ENCODE measurements around the gene VSTM2L. TPM values are rescaled to one million over a fixed set of nuclear protein-coding genes. Genes with fewer than 3 reads are reported as not detected.

Gene VSTM2L
- total and polyA plus RNA-seq, 2 donors (not counting 1 experiment from before 2014, with no cell fraction given): 0.66 to 1.7 TPM

- no peak for DNase-seq (ENCODE audit: low read depth in 2 of 2)
- Histone ChIP-seq H3K4me2 (ENCODE audit: extremely low read depth, insufficient read depth, low read length) (no peak overlapping the region), H3K27me3 (ENCODE audit: control insufficient read depth, insufficient read depth, low read length) (peaks cover 23% of the 10 kb centered on the region), H2AFZ (ENCODE audit: low read length) (no peak overlapping the region), H3K4me3 (replicated peaks in 1 of 4; ENCODE audit: control extremely low read depth in 1 of 4, insufficient read depth in 1 of 4, low read depth in 3 of 4, low read length in 4 of 4) (no peak overlapping the region), H3K9ac (ENCODE audit: insufficient read depth, low read length) (no peak overlapping the region), H3K36me3 (ENCODE audit: control insufficient read depth, insufficient read depth, low read length) (no peaks in the 10 kb centered on the region), H4K20me1 (ENCODE audit: control insufficient read depth, extremely low read depth, insufficient read depth, low read length) (no peaks in the 10 kb centered on the region), H3K4me1 (ENCODE audit: control insufficient read depth, extremely low read depth, insufficient read depth, low read length) (no peaks in the 10 kb centered on the region), H3K79me2 (ENCODE audit: control insufficient read depth, insufficient read depth, low read length) (no peaks in the 10 kb centered on the region), H3K9me3 (ENCODE audit: control insufficient read depth, insufficient read depth, low read depth, low read length) (no peaks in the 10 kb centered on the region), H3K27ac (ENCODE audit: insufficient read depth, low read length) (no peak overlapping the region)
- TF ChIP-seq CTCF (conservative IDR thresholded peaks at IDR 0.05 in 1 of 2, IDR thresholded peaks at IDR 0.05 in 1 of 2; ENCODE audit: low read depth in 1 of 2, low read length in 2 of 2) (peak in 1 of 2 donors; percentile 39), EZH2 (IDR thresholded peaks at IDR 0.05; ENCODE audit: low read length, missing control alignments) (no peak)
Observed at GRCh38 chr20:37896932-37897548, 5.9 kb upstream of the VSTM2L start.

- TF ChIP-seq EZH2 (IDR thresholded peaks at IDR 0.05; ENCODE audit: low read length, missing control alignments) (no peak), CTCF (conservative IDR thresholded peaks at IDR 0.05 in 1 of 2, IDR thresholded peaks at IDR 0.05 in 1 of 2; ENCODE audit: low read depth in 1 of 2, low read length in 2 of 2) (no peak)
- H3K79me2 ChIP-seq (ENCODE audit: control insufficient read depth, insufficient read depth, low read length): no peaks in the 10 kb centered on the region
- peak in 1 of 2 donors; percentile 74 for DNase-seq (ENCODE audit: low read depth in 2 of 2)
- no peak overlapping the region for H2AFZ ChIP-seq (ENCODE audit: low read length)
- no peak overlapping the region for H3K4me3 ChIP-seq (replicated peaks in 1 of 4; ENCODE audit: control extremely low read depth in 1 of 4, insufficient read depth in 1 of 4, low read depth in 3 of 4, low read length in 4 of 4)
- no peak overlapping the region for H3K27ac ChIP-seq (ENCODE audit: insufficient read depth, low read length)
- H3K9ac ChIP-seq (ENCODE audit: insufficient read depth, low read length): no peak overlapping the region
- no peaks in the 10 kb centered on the region for H3K36me3 ChIP-seq (ENCODE audit: control insufficient read depth, insufficient read depth, low read length)
- H3K4me2 ChIP-seq (ENCODE audit: extremely low read depth, insufficient read depth, low read length): no peak overlapping the region
- H4K20me1 ChIP-seq (ENCODE audit: control insufficient read depth, extremely low read depth, insufficient read depth, low read length): no peaks in the 10 kb centered on the region
- peaks cover 29% of the 10 kb centered on the region for H3K27me3 ChIP-seq (ENCODE audit: control insufficient read depth, insufficient read depth, low read length)
- no peaks in the 10 kb centered on the region for H3K4me1 ChIP-seq (ENCODE audit: control insufficient read depth, extremely low read depth, insufficient read depth, low read length)
- no peaks in the 10 kb centered on the region for H3K9me3 ChIP-seq (ENCODE audit: control insufficient read depth, insufficient read depth, low read depth, low read length)
Observed at GRCh38 chr20:37898233-37899104, 4.5 kb upstream of the VSTM2L start.

All from fibroblast of lung (primary cell).